Measurements from ENCODE around the gene RFTN2. TPM values are rescaled to one million over a fixed set of nuclear protein-coding genes. Genes with fewer than 3 reads are reported as not detected.
A peak's percentile ranks its signal among the peaks of the same experiment; 100 is the strongest.
"Not testable (repeated sequence)": the region's sequence is repeated elsewhere in the genome, so short reads cannot be mapped to it uniquely, and the experiment has no call there.

Gene RFTN2
- total and polyA plus RNA-seq, 2 experiments from 2014 or later: 2.8 to 5.9 TPM

DNA sequence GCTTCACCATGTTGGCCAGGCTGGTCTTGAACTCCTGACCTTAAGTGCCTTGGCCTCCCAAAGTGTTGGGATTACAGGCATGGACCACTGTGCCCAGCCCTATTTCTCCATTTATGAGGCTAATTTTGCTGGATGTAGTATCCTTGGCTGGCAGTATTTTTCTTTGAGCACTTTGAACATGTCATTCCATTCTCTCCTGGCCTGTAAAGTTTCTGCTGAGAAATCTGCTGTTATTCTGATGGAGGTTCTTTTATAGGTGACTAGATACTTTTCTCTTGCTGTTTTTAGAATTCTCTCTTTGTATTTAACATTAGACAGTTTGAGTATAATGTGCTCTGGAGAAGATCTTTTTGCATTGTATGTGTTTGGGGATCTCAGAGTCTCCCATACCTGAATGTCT, 9.1 kb downstream of the RFTN2 start:
- no peaks in the 10 kb centered on the region for H3K36me3 ChIP-seq
- H3K4me3 ChIP-seq: no peak overlapping the region
- H3K27ac ChIP-seq: no peak overlapping the region
- DNase-seq (ENCODE audit: low read depth in 1 of 2, low spot score in 1 of 2): no peak
- H3K9me3 ChIP-seq (ENCODE audit: low read depth): no peaks in the 10 kb centered on the region
- TF ChIP-seq, protein P1, sequence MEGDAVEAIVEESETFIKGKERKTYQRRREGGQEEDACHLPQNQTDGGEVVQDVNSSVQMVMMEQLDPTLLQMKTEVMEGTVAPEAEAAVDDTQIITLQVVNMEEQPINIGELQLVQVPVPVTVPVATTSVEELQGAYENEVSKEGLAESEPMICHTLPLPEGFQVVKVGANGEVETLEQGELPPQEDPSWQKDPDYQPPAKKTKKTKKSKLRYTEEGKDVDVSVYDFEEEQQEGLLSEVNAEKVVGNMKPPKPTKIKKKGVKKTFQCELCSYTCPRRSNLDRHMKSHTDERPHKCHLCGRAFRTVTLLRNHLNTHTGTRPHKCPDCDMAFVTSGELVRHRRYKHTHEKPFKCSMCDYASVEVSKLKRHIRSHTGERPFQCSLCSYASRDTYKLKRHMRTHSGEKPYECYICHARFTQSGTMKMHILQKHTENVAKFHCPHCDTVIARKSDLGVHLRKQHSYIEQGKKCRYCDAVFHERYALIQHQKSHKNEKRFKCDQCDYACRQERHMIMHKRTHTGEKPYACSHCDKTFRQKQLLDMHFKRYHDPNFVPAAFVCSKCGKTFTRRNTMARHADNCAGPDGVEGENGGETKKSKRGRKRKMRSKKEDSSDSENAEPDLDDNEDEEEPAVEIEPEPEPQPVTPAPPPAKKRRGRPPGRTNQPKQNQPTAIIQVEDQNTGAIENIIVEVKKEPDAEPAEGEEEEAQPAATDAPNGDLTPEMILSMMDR (IDR thresholded peaks at IDR 0.05; ENCODE audit: low read depth, low read length): no peak
- no peaks in the 10 kb centered on the region for H3K27me3 ChIP-seq
- H3K4me1 ChIP-seq (ENCODE audit: low read depth): no peaks in the 10 kb centered on the region

DNA sequence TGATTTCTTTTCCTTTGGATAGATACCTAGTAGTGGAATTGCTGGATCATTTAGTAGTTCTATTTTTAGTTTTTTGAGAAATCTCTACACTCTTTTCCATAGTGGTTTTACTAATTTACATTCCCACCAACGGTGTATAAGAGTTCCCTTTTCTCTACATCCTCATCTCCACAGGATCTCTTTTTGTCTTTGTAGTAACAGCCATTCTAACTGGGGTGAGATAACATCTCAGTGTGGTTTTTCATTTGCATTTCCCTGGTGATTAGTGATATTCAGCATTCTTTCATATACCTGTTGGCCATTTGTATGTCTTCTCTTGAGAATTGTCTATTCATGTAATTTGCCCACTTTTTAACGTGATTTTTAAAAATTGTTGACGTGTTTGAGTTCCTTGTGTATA, 13.8 kb downstream of the RFTN2 start:
- H3K27me3 ChIP-seq: no peaks in the 10 kb centered on the region
- H3K4me1 ChIP-seq (ENCODE audit: low read depth): no peaks in the 10 kb centered on the region
- H3K27ac ChIP-seq: no peak overlapping the region
- H3K4me3 ChIP-seq: no peak overlapping the region
- H3K9me3 ChIP-seq (ENCODE audit: low read depth): no peaks in the 10 kb centered on the region
- DNase-seq (ENCODE audit: low read depth in 1 of 2, low spot score in 1 of 2): no peak
- H3K36me3 ChIP-seq: no peaks in the 10 kb centered on the region
- TF ChIP-seq, protein P1 (IDR thresholded peaks at IDR 0.05; ENCODE audit: low read depth, low read length): no peak

DNA sequence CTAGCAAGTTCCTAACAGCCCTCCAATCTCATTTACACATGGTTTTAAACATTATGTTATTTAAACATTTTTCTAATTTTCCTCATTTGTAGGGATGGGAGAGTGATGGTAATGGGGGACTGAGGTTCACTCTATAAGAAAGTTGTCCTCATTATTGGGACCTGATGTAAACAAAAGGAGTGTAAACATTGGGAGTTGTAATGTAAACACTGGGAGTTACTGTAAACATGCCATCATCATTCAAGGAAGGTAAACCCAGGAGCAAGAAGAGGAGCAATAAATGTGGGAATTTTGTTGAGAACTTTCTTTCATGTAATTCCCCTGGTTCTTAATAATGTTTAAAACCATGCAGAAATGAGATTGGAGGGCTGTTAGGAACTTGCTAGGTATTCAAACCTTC, 17.8 kb downstream of the RFTN2 start:
- Histone ChIP-seq H3K4me1 (ENCODE audit: low read depth) (no peaks in the 10 kb centered on the region), H3K36me3 (no peaks in the 10 kb centered on the region)
- TF ChIP-seq, protein P1 (IDR thresholded peaks at IDR 0.05; ENCODE audit: low read depth, low read length): no peak

DNA sequence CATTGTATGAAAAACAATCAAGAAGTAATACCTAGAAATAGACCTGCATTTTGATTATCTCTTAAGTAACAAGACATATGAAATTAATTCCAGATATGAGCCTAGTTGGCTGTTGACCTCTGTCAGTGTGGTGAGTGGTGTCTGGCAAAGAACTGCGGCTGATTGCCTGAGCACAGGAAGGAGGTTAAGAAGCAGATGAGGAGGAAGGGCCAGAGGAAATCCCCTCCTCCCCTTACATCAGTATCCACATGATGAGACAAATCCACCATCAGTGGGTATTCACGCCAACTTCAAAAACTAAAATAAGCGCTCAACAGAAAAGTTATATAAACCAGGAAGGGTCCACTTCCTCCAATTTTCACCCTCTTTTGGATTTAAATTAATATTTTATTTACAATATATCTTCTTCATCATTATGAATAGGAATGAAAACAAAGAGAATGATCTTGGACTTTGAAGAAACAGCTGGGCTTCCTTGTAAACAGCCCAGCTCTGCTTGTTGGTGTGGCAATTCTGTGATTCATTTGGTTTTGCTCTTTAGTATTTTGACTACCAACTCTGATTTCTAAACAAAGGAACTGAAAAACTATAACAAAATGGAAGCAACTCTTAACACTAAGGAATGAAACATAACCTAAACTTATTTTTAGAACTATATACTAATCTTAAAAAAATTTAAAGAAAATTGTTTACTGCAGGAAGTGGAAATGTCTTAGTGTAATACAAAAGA, 27.3 kb downstream of the RFTN2 start:
- H3K27ac ChIP-seq: no peak overlapping the region
- TF ChIP-seq, protein P1 (IDR thresholded peaks at IDR 0.05; ENCODE audit: low read depth, low read length): no peak
- H3K27me3 ChIP-seq: no peaks in the 10 kb centered on the region
- no peaks in the 10 kb centered on the region for H3K9me3 ChIP-seq (ENCODE audit: low read depth)
- no peaks in the 10 kb centered on the region for H3K36me3 ChIP-seq
- DNase-seq (ENCODE audit: low read depth in 1 of 2, low spot score in 1 of 2): peak in 1 of 2 donors; percentile 5
- no peaks in the 10 kb centered on the region for H3K4me1 ChIP-seq (ENCODE audit: low read depth)
- no peak overlapping the region for H3K4me3 ChIP-seq

More for the DNA sequence above, 17.8 kb downstream of the RFTN2 start:
- H3K9me3 ChIP-seq (ENCODE audit: low read depth): no peaks in the 10 kb centered on the region
- DNase-seq (ENCODE audit: low read depth in 1 of 2, low spot score in 1 of 2): no peak
- H3K27ac ChIP-seq: no peak overlapping the region
- H3K4me3 ChIP-seq: no peak overlapping the region
- H3K27me3 ChIP-seq: no peaks in the 10 kb centered on the region

DNA sequence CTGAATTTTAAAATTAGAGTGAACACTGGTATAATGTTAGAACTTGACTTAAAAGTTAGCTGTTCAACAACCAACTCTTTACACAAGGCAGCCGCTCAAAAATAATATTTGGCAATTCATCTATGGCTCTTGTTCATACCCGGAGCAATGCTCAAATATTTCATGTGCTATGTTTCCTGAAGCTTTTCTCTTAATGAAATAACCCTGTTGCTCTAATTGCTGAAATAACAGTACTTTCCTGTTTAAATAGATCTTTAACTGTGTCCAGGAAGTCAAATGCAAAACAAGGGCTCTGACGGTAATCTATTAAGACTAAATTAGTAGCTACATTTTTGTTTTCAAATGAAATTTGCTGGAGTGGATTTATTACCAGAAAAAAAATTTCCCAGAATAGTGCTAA, 33.7 kb downstream of the RFTN2 start:
- Histone ChIP-seq H3K27me3 (no peaks in the 10 kb centered on the region), H3K36me3 (no peaks in the 10 kb centered on the region), H3K27ac (no peak overlapping the region), H3K9me3 (ENCODE audit: low read depth) (no peaks in the 10 kb centered on the region), H3K4me1 (ENCODE audit: low read depth) (no peaks in the 10 kb centered on the region), H3K4me3 (no peak overlapping the region)
- no peak for DNase-seq (ENCODE audit: low read depth in 1 of 2, low spot score in 1 of 2)
- TF ChIP-seq, protein P1 (IDR thresholded peaks at IDR 0.05; ENCODE audit: low read depth, low read length): no peak

DNA sequence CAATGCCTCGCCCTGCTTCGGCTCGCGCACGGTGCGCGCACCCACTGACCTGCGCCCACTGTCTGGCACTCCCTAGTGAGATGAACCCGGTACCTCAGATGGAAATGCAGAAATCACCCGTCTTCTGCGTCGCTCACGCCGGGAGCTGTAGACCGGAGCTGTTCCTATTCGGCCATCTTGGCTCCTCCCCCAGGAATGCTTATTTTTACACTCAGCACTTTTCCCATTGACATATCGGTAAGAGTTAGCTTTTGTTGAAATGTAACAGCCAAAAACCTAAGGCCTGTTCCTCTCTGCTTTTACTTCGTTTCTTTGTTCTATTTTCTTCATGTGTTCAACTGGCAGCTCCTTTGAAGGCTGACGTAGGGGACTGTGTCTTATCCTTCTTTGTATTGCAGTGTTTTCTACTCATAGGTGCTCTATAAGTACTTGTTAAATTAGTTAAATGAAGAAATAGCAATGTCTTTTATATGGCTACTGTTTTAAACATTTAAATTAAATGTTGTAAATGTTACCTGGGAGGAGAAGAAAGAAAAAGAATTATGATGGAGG, 34.7 kb downstream of the RFTN2 start:
- DNase-seq (ENCODE audit: low read depth in 1 of 2, low spot score in 1 of 2); H3K36me3 ChIP-seq; H3K27ac ChIP-seq; H3K4me3 ChIP-seq; H3K9me3 ChIP-seq (ENCODE audit: low read depth); H3K4me1 ChIP-seq (ENCODE audit: low read depth); H3K27me3 ChIP-seq: not testable (repeated sequence)
